Kidney (tissue), 14 donors: ENCODE results near the gene CRTAC1. TPM values are rescaled to one million over a fixed set of nuclear protein-coding genes. Genes with fewer than 3 reads are reported as not detected.

Experiments
- DNase-seq, 5 donors: peaks; one replicate each; pipeline ENCODE4 v3.0.0-alpha.2; 2013 to 2020
- FAIRE-seq: peaks from 2 replicates; lab custom pipeline; 2012; peaks lifted over from hg19 to GRCh38; lab: Jason Lieb, UNC
- H3K27ac ChIP-seq, 2 donors: one replicate each; pipeline ENCODE4 v1.7.0; 2013; ENCODE audit warnings: low read depth in 2 of 2, low read length in 2 of 2, inconsistent platforms in 1 of 2
- H3K27me3 ChIP-seq: one replicate; pipeline ENCODE4 v1.7.1; 2013; ENCODE audit warnings: low read length, inconsistent platforms; ENCODE audit not compliant: control insufficient read depth, insufficient read depth
- H3K36me3 ChIP-seq, 3 donors: one replicate each; pipeline versions ENCODE4 v1.7.0 to v1.7.1; 2013; ENCODE audit warnings: low read length in 3 of 3, control low read depth in 1 of 3, inconsistent platforms in 1 of 3; ENCODE audit not compliant: insufficient read depth in 3 of 3, control insufficient read depth in 2 of 3
- H3K4me1 ChIP-seq, 3 donors: one replicate each; pipeline versions ENCODE4 v1.7.0 to v1.7.1; 2013; ENCODE audit warnings: low read length in 3 of 3, inconsistent platforms in 1 of 3, low read depth in 1 of 3; ENCODE audit not compliant: control insufficient read depth in 2 of 3, insufficient read depth in 2 of 3
- H3K4me3 ChIP-seq, 3 donors: one replicate each; pipeline versions ENCODE4 v1.7.0 to v1.8.1; 2013; ENCODE audit warnings: low read length in 3 of 3, control low read depth in 1 of 3, inconsistent platforms in 1 of 3
- H3K9ac ChIP-seq, 3 donors: one replicate each; pipeline versions ENCODE4 v1.7.0 to v1.7.1; 2013; ENCODE audit warnings: low read length in 3 of 3, control low read depth in 1 of 3, inconsistent platforms in 1 of 3
- H3K9me3 ChIP-seq, 3 donors: one replicate each; pipeline versions ENCODE4 v1.7.0 to v1.7.1; 2013; ENCODE audit warnings: low read length in 3 of 3, control low read depth in 1 of 3, inconsistent platforms in 1 of 3; ENCODE audit not compliant: control insufficient read depth in 2 of 3, insufficient read depth in 1 of 3
- CTCF ChIP-seq: IDR thresholded peaks from 3 replicates; pipeline ENCODE4 v1.5.1; 2012; ENCODE audit warnings: mild to moderate bottlenecking, moderate library complexity, borderline replicate concordance; ENCODE audit not compliant: insufficient read depth; ENCODE audit errors: extremely low read depth
- intact Hi-C: fragments of 100-400 bp; cut with DNase I; formaldehyde crosslinking; loops from one replicate; pipeline ENCODE4 v1.11.1; 2022
- polyA plus RNA-seq: library from polyadenylated mRNA; stranded (reverse); fragments of 350-450 nt; fragmentation: Illumina TruSeq; extraction: RNeasy Lipid Tissue Mini Kit (QIAGEN cat#74804); gene quantifications from one replicate; pipeline ENCODE4 v1.2.3, GENCODE V29; 2014; ENCODE audit warnings: low read depth, low replicate concordance; ENCODE audit not compliant: insufficient read depth
- total RNA-seq: library from RNA; stranded (reverse); fragmentation: NEBNext Ultra II Directional; extraction: Animal tissue kit (Norgen Biotek cat#: 25700); gene quantifications from one replicate; pipeline ENCODE4 v1.2.1, GENCODE V29; 2021
- donor health status: control.
- donor health status: control.
- donor health status: control.
- donor health status: control.
- donor health status: control.
- donor health status: DM: yes; HTN: yes; CAD: no.
- donor health status: Normal renal cell carcinoma (clear cell type).

Gene CRTAC1
- total and polyA plus RNA-seq, 2 donors from 2014 or later, result 6.1 to 7.2 TPM

- FAIRE-seq (no peak), DNase-seq (no peak)
- intact Hi-C loops, result no loop called here
- H3K27me3 ChIP-seq, result no peaks in the 10 kb centered on the region
- H3K4me1 ChIP-seq, result no peaks in the 10 kb centered on the region
- no peak overlapping the region for H3K27ac ChIP-seq
- no peaks in the 10 kb centered on the region for H3K36me3 ChIP-seq
- no peak overlapping the region for H3K9ac ChIP-seq
- TF ChIP-seq CTCF, result no peak
- no peak overlapping the region for H3K4me3 ChIP-seq
- no peaks in the 10 kb centered on the region for H3K9me3 ChIP-seq
Measured at GRCh38 chr10:98016772-98017475, 13.5 kb downstream of the CRTAC1 start.

GRCh38 chr10:98013776-98014175, 16.6 kb downstream of the CRTAC1 start:
- Histone ChIP-seq H3K9ac (no peak overlapping the region), H3K4me1 (no peaks in the 10 kb centered on the region), H3K9me3 (no peaks in the 10 kb centered on the region), H3K27ac (no peak overlapping the region), H3K4me3 (no peak overlapping the region), H3K27me3 (no peaks in the 10 kb centered on the region), H3K36me3 (no peaks in the 10 kb centered on the region)
- DNase-seq, result no peak
- TF ChIP-seq CTCF, result no peak
- intact Hi-C loops, result no loop called here
- no peak for FAIRE-seq

GRCh38 chr10:98013122-98013521, 17.3 kb downstream of the CRTAC1 start:
- no peaks in the 10 kb centered on the region for H3K27me3 ChIP-seq
- no peak overlapping the region for H3K4me3 ChIP-seq
- no peak for DNase-seq
- no peaks in the 10 kb centered on the region for H3K36me3 ChIP-seq
- no peak for TF ChIP-seq CTCF
- no peak for FAIRE-seq
- intact Hi-C loops, result no loop called here
- no peaks in the 10 kb centered on the region for H3K9me3 ChIP-seq
- H3K9ac ChIP-seq, result no peak overlapping the region
- H3K4me1 ChIP-seq, result no peaks in the 10 kb centered on the region
- H3K27ac ChIP-seq, result no peak overlapping the region
